GM18499 (cell line): ENCODE results near the gene NOS1.
"Not testable (repeated sequence)": the region's sequence is repeated elsewhere in the genome, so short reads cannot be mapped to it uniquely, and the experiment has no call there.

ENCODE experiments used
- ATAC-seq: cut with Tn5 transposase; IDR thresholded peaks from one replicate; pipeline ENCODE4 v1.9.1; 2021; ENCODE audit warnings: moderate number of reproducible peaks; ENCODE audit not compliant: insufficient read depth, unreplicated experiment

Gene NOS1

DNA sequence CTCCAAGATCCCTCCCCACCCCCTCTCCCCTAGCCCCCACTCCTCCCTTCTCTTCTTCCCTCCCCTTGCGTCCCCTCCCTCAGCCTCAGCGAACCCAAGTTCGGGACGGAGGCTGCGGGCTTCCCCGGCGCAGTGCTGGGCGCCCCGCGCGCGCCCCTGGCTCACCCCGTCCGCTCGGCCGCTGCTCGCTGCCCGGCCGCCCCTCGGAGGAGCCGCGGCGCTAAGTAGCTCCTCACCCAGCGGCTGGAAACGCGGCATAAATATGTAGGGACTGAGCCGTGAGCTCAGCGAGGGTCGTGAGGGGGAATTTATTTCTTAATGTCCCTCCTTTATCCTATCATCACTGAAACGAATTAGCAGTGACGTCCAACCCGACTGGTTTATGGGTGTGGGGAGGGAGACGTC lies at the start of gene NOS1:
Gene NOS1, minus strand, starts transcription at position 280 of the 405 bp plus-strand sequence. CDS start 30,557 bp downstream, outside the sequence.
- no peak for ATAC-seq

DNA sequence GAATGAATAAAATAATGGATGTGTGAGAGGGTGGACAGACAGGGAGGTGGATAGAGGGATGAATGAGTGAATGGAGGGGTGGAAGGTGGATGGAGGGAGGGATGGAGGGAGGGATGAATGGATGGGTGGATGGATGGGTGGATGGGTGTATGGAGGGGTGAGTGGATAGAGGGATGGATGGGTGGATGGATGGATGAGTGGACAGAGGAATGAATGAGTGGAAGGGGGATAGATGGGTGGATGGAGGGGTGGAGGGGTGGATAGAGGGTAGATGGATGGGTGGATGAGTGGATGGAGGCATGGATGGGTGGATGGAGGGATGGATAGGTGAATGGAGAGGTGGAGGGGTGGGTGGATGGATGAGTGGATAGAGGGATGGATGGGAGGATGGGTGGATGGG lies 47.9 kb upstream of the NOS1 start:
- no peak for ATAC-seq

DNA sequence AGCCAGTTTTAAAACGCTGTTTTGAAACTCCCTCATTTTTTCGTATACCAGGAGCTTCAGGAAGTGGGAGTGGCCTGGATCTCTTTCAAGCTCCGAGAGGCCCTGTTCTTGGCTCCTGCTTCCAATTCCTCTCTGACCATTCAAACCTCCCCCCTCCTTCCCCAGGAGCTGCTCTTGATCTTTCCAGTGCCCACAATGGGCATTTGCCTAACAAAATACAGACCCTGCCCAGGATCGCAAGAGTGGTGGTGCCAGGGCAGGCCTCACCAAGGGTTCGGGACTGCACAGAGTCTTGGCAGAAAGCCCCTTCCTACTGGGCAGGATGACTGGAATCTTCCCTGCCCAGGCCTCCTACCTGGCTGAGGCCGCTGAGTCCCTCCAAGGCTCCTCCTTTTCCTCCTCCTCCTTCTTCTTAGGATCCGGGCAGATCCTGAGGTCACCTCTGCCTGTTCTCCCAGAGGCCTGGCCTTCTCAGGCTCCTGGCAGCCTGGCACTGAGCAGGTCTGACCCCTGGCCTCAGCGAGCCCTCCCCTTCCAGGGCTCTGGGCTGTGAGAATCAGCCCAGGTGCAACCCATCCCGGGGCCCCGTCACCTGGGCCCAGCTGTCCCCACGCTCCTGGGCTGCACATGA lies 46.9 kb upstream of the NOS1 start:
- ATAC-seq: no peak

DNA sequence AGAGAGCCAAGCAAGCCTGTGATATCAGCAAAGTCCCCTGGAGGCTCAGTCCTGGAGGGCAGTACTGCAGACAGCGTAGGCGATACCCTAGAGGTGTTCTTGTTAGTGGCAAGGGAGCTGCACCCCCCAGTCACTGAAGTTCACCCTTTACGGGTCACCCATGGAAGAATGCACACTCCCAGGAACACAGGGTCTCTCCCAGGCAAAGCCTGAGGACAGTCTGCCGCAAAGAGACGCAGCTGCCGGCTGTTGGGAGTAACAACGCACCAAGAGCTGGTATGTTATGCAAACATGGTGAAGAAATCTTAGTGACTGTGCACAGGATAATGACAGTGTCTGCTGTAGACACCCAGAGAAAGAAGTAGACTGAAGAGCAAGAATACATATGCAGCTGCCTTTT lies 43.5 kb upstream of the NOS1 start:
- no peak for ATAC-seq

- no peak for ATAC-seq
Observed at GRCh38 chr12:117404203-117404853, 42.9 kb upstream of the NOS1 start.

DNA sequence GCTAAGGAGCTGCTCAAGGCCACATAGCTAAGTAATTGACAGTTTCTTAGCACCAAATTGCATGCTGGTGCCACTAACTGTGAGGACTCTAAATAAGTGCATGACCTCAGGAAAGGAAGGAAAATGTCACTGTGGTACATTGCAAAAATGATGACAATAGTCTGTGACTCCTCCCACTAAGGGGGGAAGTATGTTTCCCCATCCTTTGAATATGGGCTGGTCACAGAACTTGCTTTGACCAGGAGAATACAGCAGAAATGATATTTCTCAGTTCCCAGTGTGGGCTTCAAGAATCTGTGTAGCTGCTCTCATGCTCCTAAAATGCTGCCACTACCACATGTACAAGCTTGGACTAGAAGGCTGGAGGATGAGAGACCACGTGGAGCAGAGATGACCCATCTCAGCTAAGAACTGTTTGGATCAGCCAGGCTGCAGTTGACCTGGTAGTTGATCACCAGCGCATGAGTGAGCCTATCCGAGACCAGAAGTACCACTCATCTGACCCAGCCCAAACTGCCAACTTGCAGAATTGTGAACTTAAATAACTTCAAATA lies 42.2 kb upstream of the NOS1 start:
- ATAC-seq: no peak

GRCh38 chr12:117402363-117402762 lies 40.9 kb upstream of the NOS1 start:
- ATAC-seq: no peak

DNA sequence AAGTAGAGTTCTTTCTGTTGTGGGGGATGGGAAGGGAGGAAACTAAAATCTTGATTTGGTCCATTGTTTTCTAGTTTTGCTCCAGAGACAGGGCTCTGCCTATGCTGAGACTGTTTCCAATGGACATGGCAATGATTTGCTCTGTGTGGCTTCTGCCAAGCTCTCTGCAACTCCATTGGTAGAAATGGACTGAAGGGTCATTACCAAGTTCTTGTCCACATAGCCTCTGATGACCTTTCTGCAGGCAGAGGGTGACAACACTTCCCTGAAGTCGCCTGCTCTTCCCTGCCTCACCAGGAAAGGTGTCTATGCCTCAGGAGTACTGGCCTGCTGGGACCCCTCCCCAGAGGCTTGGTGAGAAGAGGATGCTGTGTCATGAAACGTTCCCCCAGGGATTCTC lies 39.5 kb upstream of the NOS1 start:
- no peak for ATAC-seq

DNA sequence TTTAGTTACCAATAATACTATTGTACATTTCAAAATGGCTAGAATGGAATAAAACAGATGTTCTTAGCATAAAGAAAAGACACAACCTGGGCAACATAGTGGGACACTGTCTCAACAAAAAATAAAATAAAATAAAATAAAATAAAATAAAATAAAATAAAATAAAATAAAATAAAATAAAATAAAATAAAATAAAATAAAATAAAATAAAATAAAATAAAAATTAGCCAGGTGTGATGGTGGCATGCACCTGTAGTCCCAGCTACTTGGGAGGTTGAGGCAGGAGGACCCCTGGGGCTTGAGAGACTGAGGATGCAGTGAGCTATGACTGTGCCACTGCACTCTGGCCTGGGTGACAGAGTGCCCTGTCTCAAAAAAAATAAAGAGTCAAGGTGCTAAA lies 37.1 kb upstream of the NOS1 start:
- ATAC-seq: not testable (repeated sequence)

GRCh38 chr12:117395766-117396165 lies 34.3 kb upstream of the NOS1 start:
- ATAC-seq: no peak

DNA sequence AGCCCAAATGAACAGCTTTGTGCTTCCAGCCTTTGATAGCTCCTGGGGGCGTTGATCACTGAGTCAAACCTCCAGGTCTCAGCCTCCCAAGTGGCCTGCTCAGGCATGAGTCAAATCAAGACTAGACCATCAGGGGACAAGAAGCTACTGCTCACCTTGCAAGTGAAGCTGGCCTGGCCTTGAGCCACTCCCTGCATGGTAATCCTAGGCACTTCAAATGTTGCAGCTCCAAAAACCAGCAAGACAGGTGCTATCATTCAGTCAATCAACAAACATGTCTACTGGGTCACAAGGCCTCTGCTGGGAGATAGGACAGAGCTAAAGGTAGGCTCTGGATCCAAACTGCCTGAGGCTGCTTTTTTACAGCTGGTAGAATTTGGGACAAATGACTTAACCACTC lies 33.1 kb upstream of the NOS1 start:
- ATAC-seq: no peak

DNA sequence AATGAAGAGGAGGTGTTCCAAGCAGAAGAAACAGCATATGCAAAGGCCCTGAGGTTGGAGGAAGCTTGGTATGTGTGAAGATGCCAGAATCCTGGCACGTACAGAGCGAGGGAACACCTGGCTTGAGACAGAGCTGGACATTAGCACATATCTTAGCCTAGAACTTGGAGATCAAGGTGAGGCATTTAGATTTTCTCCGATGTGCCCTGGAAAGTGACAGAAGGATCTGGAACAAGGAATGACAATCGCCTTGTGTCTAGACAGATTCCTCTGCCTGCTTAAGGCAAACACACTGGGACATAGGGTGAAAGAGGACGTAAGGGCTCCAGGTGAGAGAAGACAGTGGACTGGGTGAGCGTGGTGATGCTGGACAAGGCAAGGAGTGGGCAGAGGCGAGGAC lies 32.2 kb upstream of the NOS1 start:
- ATAC-seq: no peak

- no peak for ATAC-seq
Observed at GRCh38 chr12:117390866-117391265, 29.4 kb upstream of the NOS1 start.

DNA sequence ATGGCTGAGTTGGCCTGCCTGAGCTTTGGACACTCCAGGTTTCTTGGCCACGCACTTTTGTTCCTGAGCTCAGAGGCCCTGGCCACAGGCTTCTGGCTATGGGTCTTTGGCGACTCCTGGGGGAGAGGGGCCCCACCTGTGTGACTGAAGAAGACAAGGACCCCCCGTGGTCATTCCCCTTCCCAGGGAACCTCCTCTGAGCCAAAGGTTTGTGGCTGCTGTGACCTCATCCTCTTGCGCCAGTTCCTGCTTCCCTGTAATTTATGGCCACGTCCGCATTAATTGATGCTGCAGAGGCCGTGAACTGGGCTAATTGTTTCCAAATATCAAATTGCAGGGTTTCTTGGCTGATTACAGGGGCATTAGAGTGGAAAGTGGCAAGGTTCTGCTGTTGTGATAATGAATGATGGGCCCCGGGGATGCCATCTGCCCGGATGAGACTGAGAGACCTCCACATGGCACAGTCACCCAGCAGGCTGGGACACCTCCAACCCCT lies 27.6 kb upstream of the NOS1 start:
- ATAC-seq: no peak

DNA sequence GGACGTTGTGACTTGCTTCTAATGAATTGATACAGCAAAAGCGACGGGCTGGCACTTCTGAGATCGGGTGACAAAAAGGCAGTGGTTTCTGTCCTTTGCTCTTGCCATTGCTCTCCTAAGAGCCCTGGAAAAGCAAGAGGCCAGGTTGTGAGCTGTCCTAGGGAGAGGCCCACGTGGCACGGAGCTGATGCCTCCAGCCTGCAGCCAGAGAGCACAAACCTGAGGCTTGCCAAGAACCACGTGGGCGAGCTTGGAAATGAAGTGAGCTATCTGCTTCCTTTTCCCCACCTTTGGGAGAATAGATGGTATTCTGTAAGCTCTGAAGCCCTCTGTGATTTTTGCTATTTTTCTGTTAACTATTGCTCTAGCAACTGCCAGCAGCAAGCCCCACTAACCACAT lies 26.4 kb upstream of the NOS1 start:
- ATAC-seq: no peak

GRCh38 chr12:117384735-117385134 lies 23.3 kb upstream of the NOS1 start:
- ATAC-seq: no peak

DNA sequence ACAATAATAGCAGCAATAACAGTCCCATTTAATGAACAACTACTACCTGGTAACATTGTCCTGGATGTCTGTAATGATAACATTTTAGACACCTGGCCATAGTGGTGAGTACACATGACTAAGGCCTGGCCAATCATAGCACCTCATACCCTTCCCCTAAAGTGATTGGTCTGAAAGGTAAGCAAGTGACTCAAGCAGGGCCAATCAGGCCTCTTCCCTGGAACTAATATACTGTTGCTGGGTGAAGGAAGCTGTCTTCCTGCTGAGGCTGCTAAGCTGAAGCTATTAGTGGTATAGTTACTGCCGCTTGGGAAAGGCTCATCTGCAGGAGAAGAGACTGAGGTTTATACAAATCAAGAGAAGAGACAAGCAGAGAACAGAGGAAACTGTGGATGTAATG lies 18.7 kb upstream of the NOS1 start:
- ATAC-seq: no peak

DNA sequence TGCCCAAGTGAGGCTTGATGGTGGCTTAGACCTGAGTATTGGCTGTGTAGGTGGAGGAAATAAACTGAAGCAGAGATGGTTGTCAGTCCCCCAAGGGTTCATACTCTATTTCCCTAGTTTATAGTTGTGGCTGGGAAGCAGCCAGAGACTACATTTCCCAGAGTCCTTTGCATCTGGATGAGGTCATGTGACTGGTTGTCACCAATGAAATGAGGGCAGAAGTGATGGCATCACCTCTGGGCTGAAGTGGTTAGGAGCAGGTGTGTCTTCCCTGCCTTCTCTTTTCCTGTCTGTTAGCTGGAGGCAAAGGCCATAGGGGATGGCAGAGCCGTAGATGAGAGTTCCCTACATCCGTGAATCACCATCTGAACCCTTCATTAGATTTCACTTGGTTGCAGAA lies 16.3 kb upstream of the NOS1 start:
- no peak for ATAC-seq

- ATAC-seq: no peak
Observed at GRCh38 chr12:117370588-117370987, 9.2 kb upstream of the NOS1 start.

- ATAC-seq: not testable (repeated sequence)
Observed at GRCh38 chr12:117370000-117370399, 8.6 kb upstream of the NOS1 start.

DNA sequence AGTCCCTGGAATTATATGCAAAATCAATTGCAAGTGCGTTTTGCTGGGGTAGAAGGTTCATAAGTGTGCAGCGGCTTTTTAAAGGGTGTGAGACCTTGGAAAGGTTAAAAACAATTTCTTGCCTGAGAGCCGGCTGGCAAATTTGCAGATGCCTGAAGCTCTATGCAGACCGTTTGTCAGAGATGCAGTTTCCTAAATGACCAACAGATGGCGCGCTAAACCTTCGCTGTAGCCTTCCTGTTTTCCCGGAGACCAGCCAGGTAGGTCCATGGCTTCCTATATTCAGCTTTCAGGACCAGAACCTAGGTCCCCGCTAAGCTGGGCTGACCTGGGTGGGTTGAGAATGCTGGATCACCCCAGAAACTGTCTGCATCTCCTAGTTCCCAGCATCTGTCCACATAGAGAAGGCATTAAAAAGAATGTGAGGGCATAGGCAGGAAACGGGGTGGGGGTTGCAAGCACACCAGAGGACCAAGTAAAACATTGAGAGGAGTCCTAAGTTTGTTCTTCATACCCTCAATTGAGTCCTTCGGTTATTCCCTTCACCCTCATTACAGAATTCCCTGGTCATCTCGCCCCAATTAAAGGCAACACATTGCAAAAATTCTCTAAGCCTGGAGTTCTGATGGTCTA lies 5.7 kb upstream of the NOS1 start:
- no peak for ATAC-seq
